HG02588 (cell line): ENCODE results near the gene DAGLA.

ENCODE experiments used
- ATAC-seq: cut with Tn5 transposase; IDR thresholded peaks from one replicate; pipeline ENCODE4 v1.9.1; 2021; ENCODE audit warnings: mild to moderate bottlenecking, moderate library complexity; ENCODE audit not compliant: unreplicated experiment

Gene DAGLA

GRCh38 chr11:61706452-61707400, 26.5 kb downstream of the DAGLA start:
- no peak for ATAC-seq

DNA sequence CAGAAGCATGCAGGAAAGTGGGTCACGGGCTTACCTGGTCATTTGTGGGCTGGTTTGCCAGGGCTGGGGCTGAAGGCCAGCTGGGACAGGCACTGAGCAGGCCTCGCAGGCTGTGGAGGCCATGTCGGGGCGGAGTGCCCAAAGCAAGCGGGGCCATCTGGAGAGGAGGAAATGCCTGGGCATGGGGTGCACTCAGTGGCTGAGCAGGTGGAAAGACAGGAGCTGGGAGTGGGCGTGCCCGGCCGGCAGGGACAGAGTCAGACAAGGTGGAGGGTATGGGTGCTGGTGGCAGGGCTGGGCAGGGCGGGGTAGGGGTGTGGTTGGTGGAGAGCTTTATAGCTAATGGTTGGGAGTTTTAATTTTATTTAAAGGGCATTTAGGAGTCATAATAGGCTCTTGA, 27.4 kb downstream of the DAGLA start:
- ATAC-seq = no peak

DNA sequence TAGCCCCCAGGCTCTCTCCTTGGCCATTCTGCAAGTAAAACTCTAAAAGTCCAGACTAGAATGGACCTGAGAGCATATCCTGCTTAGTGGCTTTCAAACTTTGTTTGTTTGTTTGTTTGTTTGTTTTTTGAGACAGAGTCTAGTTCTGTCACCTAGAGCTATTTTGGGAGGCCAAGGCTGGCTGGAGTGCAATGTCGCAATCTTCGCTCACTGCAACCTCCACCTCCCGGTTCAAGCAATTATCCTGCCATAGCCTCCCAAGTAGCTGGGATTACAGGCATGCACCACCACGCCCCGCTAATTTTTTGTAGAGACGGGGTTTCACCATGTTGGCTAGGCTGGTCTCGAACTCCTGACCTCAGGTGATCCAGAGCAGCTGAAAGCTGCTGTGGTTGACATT, 28.9 kb downstream of the DAGLA start:
- ATAC-seq = no peak

DNA sequence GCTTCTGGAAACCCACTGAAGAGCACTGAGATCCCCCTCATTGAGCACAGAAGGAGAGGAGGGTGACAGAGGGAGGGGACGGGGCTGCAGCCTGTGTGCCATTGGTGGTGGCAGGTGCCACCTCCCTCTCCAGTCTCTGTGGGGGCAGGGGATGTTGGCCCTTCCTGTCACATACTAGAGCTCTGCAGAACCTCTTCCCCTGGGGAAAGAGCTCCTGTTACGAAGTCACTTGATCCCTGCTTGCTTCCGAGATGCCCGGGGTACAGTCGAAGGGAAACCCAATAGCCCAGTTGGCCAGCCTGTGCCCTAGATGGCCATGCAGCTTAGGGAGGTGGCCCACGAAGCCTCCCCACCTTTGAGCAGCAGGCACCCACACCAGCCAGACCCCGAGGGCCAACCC, 29.4 kb downstream of the DAGLA start:
- ATAC-seq = no peak

DNA sequence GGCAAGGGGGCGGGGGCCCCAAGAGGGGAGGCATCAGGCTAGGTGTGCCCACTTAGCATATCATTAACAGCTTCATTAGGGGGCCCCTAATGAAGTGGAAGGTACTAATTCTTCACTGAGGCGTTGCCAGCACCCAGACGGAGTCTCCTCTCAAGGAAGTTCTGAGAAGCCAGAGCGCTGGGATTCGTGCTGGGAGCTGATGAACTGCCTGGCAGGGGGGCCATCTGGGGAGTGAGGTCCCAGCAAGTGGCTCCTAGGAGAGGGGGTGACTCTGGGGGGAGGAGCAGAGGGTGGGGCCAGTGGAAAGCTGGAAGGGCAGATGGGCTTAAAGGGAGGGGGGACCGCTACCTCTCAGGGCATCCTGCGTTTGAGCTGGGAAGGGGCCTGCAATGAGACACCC, 29.8 kb downstream of the DAGLA start:
- ATAC-seq = no peak

DNA sequence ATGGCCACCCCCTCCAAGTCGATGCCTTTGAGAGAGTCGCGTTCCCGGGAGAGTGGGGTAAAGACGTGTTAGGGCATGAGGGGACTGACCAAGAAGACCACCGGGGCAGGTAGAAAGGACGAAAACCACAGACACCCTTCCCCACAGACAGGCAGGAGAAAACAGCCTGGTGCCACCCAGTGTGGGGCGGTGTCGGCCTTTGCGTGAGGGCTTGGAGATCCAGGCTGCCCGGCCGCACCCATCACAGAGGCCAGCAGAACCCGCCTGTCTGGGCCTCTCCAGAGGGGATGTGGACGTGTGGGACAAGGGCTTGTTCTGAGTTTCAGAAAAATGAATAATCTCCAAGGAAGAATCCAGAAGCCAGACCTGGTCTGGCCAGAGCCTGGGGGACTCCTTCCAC, 30.8 kb downstream of the DAGLA start:
- ATAC-seq = no peak

DNA sequence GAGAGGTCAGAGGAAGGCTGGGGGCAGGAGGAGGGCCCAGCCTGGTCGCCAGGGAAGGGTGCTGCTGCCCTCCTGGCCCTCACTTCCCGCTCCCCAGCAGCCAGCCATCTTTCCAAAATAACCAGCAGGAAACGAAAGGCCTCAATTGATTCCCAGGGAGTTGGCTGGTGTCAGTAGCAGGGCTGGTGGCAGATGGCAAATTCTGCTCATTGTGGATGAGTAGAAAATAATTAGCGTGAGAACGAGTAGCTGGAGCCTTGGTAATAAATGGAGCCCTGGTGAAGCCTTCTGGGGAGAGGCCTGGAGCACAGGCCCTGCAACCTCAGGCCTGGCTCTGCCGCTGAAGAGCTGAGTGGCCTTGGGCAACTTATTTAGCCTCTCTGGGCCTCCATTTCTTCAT, 31.3 kb downstream of the DAGLA start:
- ATAC-seq = no peak

DNA sequence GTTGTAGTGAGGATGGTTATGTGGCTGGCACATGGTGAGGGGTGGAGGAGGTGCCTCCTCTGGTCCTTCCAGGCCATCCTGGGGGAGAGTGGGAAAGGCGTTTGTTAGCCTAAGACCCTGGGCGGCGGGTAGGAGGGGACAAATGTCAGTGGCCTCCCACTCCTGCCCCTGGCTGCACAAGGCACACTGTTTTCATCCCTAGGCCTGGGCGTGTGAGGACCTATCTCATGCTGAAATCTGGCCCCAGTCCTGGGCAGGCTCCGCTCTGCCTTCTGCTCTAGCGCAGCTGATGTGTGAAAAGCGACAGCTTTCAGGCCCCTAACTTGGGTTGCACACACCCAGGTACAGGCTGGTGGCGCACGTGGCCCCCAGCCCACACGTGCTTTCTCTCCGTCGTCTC, 32.1 kb downstream of the DAGLA start:
- ATAC-seq = no peak

GRCh38 chr11:61712846-61713245, 32.7 kb downstream of the DAGLA start:
- no peak for ATAC-seq

DNA sequence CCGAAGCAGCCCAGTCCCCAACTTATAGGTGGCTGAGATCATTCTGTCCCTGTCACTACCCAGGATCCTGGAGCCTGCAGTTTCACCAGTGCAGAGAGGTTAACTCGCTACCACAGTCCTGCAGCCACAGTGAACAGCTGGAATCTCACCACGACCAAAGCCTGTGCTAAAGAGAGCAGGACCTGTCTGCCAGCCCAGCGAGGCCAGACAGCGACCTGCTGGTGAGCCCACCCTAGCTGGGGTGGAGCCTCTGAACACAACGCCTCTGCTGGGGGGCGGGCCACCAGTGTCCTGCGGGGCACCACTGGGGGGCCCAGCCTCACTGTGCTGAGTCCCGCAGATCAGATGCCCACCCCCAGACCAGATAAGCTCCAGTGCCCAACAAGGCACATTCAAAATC, 33.3 kb downstream of the DAGLA start:
- ATAC-seq = no peak

DNA sequence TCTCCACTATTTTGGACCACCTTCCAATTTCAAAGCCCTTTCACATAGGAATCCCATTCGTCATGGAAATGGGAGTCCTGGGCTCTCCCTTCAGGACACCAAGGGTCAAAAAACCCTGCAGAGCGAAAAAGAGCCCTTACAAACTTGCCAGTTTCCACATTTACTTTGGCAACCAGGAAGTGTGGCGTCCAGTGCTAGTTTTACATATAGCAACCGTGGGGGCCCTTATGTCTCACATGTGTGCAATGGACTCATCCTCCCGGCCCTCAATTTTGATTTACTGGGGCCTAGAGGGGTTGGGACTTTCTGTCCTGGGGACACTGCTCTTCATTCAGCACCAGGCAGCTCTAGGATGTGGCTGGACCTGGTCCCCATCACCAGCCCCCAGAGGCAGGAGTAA, 33.7 kb downstream of the DAGLA start:
- no peak for ATAC-seq

- no peak for ATAC-seq
Measured at GRCh38 chr11:61714316-61714715, 34.1 kb downstream of the DAGLA start.

GRCh38 chr11:61714916-61715315, 34.7 kb downstream of the DAGLA start:
- no peak for ATAC-seq

- no peak for ATAC-seq
Measured at GRCh38 chr11:61715867-61716266, 35.7 kb downstream of the DAGLA start.

- ATAC-seq = no peak
Measured at GRCh38 chr11:61716478-61717285, 36.5 kb downstream of the DAGLA start.

DNA sequence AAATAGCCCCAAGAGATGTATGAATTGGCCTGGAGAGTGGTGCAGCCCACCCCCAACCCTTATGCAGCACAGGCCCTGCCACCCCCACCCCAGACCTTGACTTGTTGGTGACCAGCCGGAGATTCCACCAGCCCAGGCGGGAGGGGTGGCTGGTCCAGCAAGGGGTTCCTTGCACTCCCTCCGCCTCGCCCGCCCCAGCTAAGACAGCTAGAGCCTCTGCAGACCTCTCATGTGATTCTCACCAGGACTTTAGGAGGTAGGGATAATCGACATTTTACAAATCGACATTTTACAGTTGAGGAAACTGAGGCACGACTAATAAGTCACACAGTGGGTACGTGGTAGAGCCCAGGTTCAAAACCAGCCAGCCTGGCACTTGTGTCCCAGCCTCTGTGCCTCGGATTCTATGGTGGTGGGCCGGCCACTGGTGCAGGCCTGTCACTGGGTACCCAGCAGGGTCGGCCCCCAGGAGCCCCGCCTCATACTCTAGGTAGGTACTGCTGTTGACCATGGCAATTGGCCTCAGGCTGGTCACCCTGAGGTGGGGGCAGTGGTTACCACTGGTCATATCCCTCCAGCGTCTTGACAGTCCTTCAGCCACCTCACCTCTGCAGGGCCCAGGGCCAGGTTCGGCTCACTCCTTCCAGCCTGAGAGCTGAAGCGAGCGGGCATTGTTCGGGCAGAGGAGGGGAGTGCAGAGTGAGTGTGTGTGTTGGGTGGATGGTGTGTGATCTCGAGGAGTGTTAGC, 37.3 kb downstream of the DAGLA start:
- ATAC-seq = no peak

DNA sequence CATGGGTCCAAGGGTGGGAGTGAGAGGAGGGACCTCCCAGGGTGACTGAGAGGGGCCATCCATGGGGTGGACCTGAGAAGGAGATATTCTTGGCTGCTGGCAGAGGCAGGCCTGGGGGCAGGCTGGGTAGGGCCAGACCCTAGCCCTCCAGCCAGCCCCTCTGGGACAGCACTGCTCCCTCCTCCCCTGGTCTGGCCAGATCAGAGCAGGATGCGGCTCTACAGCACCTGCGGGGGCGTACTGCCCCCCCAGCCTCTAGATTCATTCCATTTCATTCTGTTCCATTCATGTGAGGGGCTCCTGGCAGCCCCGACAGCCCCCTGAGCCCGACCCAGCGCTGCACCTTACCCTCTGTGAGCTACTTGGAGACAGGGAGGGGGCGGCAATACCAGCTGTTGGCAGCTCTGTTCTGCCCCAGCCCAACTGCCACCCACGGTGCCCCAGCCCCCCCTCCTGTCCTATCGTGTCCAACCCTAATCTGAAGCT, 37.9 kb downstream of the DAGLA start:
- no peak for ATAC-seq

DNA sequence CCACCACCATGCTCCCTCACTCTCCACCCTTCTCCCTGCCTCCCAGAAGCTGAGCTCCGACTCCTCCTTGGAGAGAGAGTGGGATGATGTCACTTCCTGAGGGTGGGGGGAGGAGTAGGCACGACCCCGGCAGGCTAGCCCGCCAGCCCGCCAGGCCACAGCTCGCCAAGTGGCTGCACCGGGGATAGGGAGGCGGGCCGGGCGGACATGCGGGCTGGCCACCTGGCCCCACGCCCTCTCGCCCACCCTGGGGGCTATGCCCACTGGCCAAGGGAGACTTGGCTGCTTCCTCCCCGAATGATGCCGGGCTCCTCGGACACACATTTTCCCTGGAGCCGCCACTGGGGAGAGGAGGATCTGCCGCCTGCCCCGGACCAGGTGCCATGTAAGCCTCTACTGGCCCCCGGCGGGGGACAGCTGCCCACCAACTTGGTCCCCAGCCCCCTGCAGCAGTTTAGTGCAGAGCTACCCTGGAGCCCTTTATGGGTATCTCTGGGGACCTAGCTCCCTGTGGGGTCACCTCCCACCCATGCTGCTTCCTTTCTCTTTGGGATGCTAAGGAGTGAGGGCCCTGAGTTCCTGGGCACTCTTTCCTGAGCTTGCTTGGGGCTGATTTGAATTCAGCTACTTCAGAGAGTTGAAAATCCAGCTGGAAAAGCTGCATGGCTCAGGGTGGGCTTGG, 38.6 kb downstream of the DAGLA start:
- no peak for ATAC-seq

DNA sequence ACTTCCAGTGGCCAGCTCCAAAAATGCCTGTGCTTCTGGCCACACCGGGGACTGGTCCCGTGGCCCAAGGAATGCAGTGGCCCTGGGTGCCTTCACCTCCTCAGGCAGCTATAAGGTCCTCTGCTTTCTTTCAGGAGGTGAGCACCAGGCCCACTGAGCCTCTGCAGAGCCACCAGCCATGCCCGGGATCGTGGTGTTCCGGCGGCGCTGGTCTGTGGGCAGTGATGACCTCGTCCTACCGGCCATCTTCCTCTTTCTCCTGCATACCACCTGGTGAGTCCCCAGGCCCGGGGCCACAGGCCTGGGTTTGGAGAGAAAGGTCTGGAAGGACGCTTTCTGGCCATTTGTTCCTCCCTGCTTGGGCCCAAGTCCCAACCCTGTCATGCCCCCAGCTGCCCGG, 39.8 kb downstream of the DAGLA start:
- no peak for ATAC-seq

GRCh38 chr11:61720597-61720996, 40.4 kb downstream of the DAGLA start:
- ATAC-seq = no peak

- ATAC-seq = no peak
Measured at GRCh38 chr11:61724437-61724836, 44.2 kb downstream of the DAGLA start.
